Heart left ventricle (tissue), 13 donors: ENCODE measurements around the gene NDOR1.

Experiments used
- CTCF ChIP-seq, 12 donors: fragments of 200-600 bp; sonication (generic) in 4 of 12; IDR thresholded peaks; one replicate each; pipeline versions ENCODE4 v1.5.0 to v1.8.0; 2018 to 2022; ENCODE audit warnings: antibody characterized with exemption in 12 of 12, mild to moderate bottlenecking in 5 of 12
- POLR2A ChIP-seq, 2 donors: fragments of 450-650 bp; IDR thresholded peaks; one replicate each; pipeline ENCODE4 v1.6.1; 2017; ENCODE audit warnings: antibody characterized with exemption in 2 of 2, mild to moderate bottlenecking in 2 of 2, moderate library complexity in 2 of 2
- donor health status: ischemic (EF 13 %, LVEDD 7.1; RV severe dilation, severe dysfunction).
- donor health status: DM: no; HTN: yes; CAD: no.
- donor health status: DM: no; HTN: no; CAD: no.
- donor health status: ischemic (EF 25% LVEDD 6.9; RV normal size, moderate dysfunction).
- donor health status: ischemic (EF 25% LVEDD 5.7; RV mildly dilated, moderate dysfunction).
- donor health status: ischemic (EF 35%, LVEDD 5.7; RV mildly dilated, moderate dysfunction).
- donor health status: nonischemic (EF 11% LVEDD 7.7; RV severe dilation, severe dysfunction).
- donor health status: DM: yes; HTN: yes; CAD: no.
- donor health status: PGD.
- donor health status: ischemic (EF 29% LVEDD 5.4; RV normal size, mild dysfunction).
- donor health status: nonischemic (EF 23%, LVEDD 6.1; RV moderate dilation, normal function).

GRCh38 chr9:137233143-137233980 lies 27.9 kb downstream of the NDOR1 start:
- TF ChIP-seq CTCF (IDR thresholded peaks at IDR 0.05) (no peak), POLR2A (IDR thresholded peaks at IDR 0.05) (no peak)
